Prostate gland (tissue), 2 donors: Measurements from ENCODE around the gene VAMP1. TPM values are rescaled to one million over a fixed set of nuclear protein-coding genes. Genes with fewer than 3 reads are reported as not detected.

Source experiments
- DNase-seq: peaks from one replicate; pipeline ENCODE4 v3.0.0-alpha.2; 2019; ENCODE audit warnings: low spot score
- H3K27ac ChIP-seq, 2 donors: fragments of 200-600 bp; sonication (generic); 2 replicates each; pipeline ENCODE4 v1.5.1; 2017 to 2019
- H3K27me3 ChIP-seq: fragments of 200-600 bp; sonication (generic); replicated peaks from 2 replicates; pipeline ENCODE4 v1.5.1; 2019; ENCODE audit not compliant: insufficient read depth
- H3K36me3 ChIP-seq, 2 donors: fragments of 200-600 bp; sonication (generic); 1 replicate in 1 of 2; 2 replicates in 1 of 2; pipeline versions ENCODE4 v1.5.1 to v1.8.1; 2017 to 2019
- H3K4me1 ChIP-seq: fragments of 200-600 bp; sonication (generic); replicated peaks from 2 replicates; pipeline ENCODE4 v1.5.1; 2019
- H3K4me3 ChIP-seq, 2 donors: fragments of 200-600 bp; sonication (generic); 2 replicates each; pipeline ENCODE4 v1.5.1; 2017 to 2019
- H3K9me3 ChIP-seq: fragments of 200-600 bp; sonication (generic); 2 replicates; pipeline ENCODE4 v1.5.1; 2017
- CTCF ChIP-seq, 4 experiments: fragments of 200-600 bp in 2 of 4; fragments of 450-650 bp in 2 of 4; sonication (generic) in 2 of 4; IDR thresholded peaks; 1 replicate in 3 of 4; 2 replicates in 1 of 4; pipeline ENCODE4 v1.5.1; 2016 to 2019; ENCODE audit warnings: antibody characterized with exemption in 4 of 4, mild to moderate bottlenecking in 2 of 4, moderate library complexity in 2 of 4
- POLR2A ChIP-seq: fragments of 450-650 bp; IDR thresholded peaks from one replicate; pipeline ENCODE4 v1.6.1; 2016; ENCODE audit warnings: antibody characterized with exemption, mild to moderate bottlenecking
- POLR2AphosphoS5 ChIP-seq: sonication (generic); formaldehyde crosslinking; IDR thresholded peaks from one replicate; pipeline ENCODE4 v1.6.1; 2017; ENCODE audit warnings: antibody characterized with exemption
- WGBS: methylation state at CpG from one replicate; pipeline ENCODE4 v1.1.5; 2018; 5-methylcytosine and 5-hydroxymethylcytosine counted together
- intact Hi-C: fragments of 100-400 bp; cut with DNase I; formaldehyde crosslinking; loops from one replicate; pipeline ENCODE4 v1.14.2; 2022
- total RNA-seq, 2 donors: library from RNA; depleted of rRNA; stranded (reverse); fragments of >200 nt; gene quantifications; one replicate each; pipeline ENCODE4 v1.1.0, GENCODE V29; 2016

The VAMP1 gene
- total RNA-seq, 2 donors from 2014 or later = 6.3 to 8.5 TPM

- Histone ChIP-seq H3K27me3 (no peaks in the 10 kb centered on the region), H3K27ac (peak overlapping the region; percentile 96 to 99), H3K4me1 (peaks cover 20% of the 10 kb centered on the region), H3K9me3 (no peaks in the 10 kb centered on the region), H3K4me3 (peak overlapping the region; percentile 63), H3K36me3 (no peaks in the 10 kb centered on the region)
- 2% methylated on average over 11 of the region's 11 CpGs for WGBS
- no peak for DNase-seq
- no peak for TF ChIP-seq POLR2AphosphoS5
- TF ChIP-seq POLR2A = no peak
- no peak for TF ChIP-seq CTCF (IDR thresholded peaks at IDR 0.05)
- intact Hi-C loops = loop anchor here (5.0 kb wide), 1 partner anchor 41 kb away; the partner anchor contains the start of genes MRPL51 and NCAPD2
Observed at GRCh38 chr12:6450869-6451347, 19.6 kb downstream of the VAMP1 start.

- no peaks in the 10 kb centered on the region for H3K9me3 ChIP-seq
- H3K36me3 ChIP-seq = no peaks in the 10 kb centered on the region
- TF ChIP-seq POLR2AphosphoS5 = no peak
- TF ChIP-seq POLR2A = no peak
- TF ChIP-seq CTCF (IDR thresholded peaks at IDR 0.05) = no peak
- intact Hi-C loops = loop anchor here (5.0 kb wide), 1 partner anchor 42 kb away; the partner anchor contains the start of genes MRPL51 and NCAPD2
- DNase-seq = no peak
- no peaks in the 10 kb centered on the region for H3K27me3 ChIP-seq
- peak overlapping the region; percentile 96 to 99 for H3K27ac ChIP-seq
- peak overlapping the region; percentile 63 for H3K4me3 ChIP-seq
- H3K4me1 ChIP-seq = peaks cover 20% of the 10 kb centered on the region
- 53% methylated on average over 16 of the region's 16 CpGs for WGBS
Observed at GRCh38 chr12:6450091-6450868, 20.2 kb downstream of the VAMP1 start.

GRCh38 chr12:6444704-6445688 lies 25.5 kb downstream of the VAMP1 start, which contains the start of gene CD27:
Gene CD27 (plus strand): TSS chr12:6444955. CDS start chr12:6445096, 141 bp downstream.
- no peak within 1 kb of the TSS for H3K27ac ChIP-seq
- DNase-seq = no peak
- no peak for TF ChIP-seq CTCF (IDR thresholded peaks at IDR 0.05)
- no peak for TF ChIP-seq POLR2AphosphoS5
- TF ChIP-seq POLR2A = no peak
- H3K9me3 ChIP-seq = no peaks in the 10 kb centered on the region
- H3K36me3 ChIP-seq = no peaks in the 10 kb centered on the region
- no peaks in the 10 kb centered on the region for H3K27me3 ChIP-seq
- no peak within 1 kb of the TSS for H3K4me3 ChIP-seq
- H3K4me1 ChIP-seq = no peaks in the 10 kb centered on the region
- WGBS = 87% methylated on average over 14 of the region's 16 CpGs
- intact Hi-C loops = no loop called here

- DNase-seq = no peak
Observed at GRCh38 chr12:6444031-6444430, 26.4 kb downstream of the VAMP1 start.

More at GRCh38 chr12:6444031-6444430, 26.4 kb downstream of the VAMP1 start:
- 82% methylated on average over 4 of the region's 4 CpGs for WGBS
- no peaks in the 10 kb centered on the region for H3K4me1 ChIP-seq
- H3K9me3 ChIP-seq = no peaks in the 10 kb centered on the region
- no peaks in the 10 kb centered on the region for H3K27me3 ChIP-seq
- no peak for TF ChIP-seq POLR2A
- TF ChIP-seq CTCF (IDR thresholded peaks at IDR 0.05) = no peak
- TF ChIP-seq POLR2AphosphoS5 = no peak
- H3K27ac ChIP-seq = no peak overlapping the region
- intact Hi-C loops = no loop called here
- H3K4me3 ChIP-seq = no peak overlapping the region
- no peaks in the 10 kb centered on the region for H3K36me3 ChIP-seq
